AG10803 (cell line): Measurements from ENCODE around the gene CHODL.

ENCODE experiments used
- DNase-seq: peaks from one replicate; pipeline ENCODE4 v3.0.0; 2010; ENCODE audit warnings: low read depth
- H3K4me3 ChIP-seq: 2 replicates; pipeline ENCODE4 v1.5.1; 2011; ENCODE audit warnings: mild to moderate bottlenecking, low read length, control low read depth
- CTCF ChIP-seq: conservative IDR thresholded peaks from 2 replicates; pipeline ENCODE4 v1.5.1; 2011; ENCODE audit warnings: mild to moderate bottlenecking, low read length, control low read depth, inconsistent platforms

The CHODL gene

GRCh38 chr21:18244671-18245463 is at the start of gene CHODL:
TSS of gene CHODL (plus strand) at chr21:18244833. CDS start at chr21:18245224, 391 bp downstream.
- no peak for TF ChIP-seq CTCF
- DNase-seq, result no peak
- H3K4me3 ChIP-seq, result no peak within 1 kb of the TSS

- no peak overlapping the region for H3K4me3 ChIP-seq
- no peak for TF ChIP-seq CTCF
- DNase-seq, result no peak
These were observed 39.7 kb upstream of the CHODL start for GRCh38 chr21:18204931-18205330.

- no peak overlapping the region for H3K4me3 ChIP-seq
- no peak for DNase-seq
- TF ChIP-seq CTCF, result no peak
These were observed 26.3 kb upstream of the CHODL start for GRCh38 chr21:18218331-18218730.

GRCh38 chr21:18220498-18220897 is 24.1 kb upstream of the CHODL start:
- no peak overlapping the region for H3K4me3 ChIP-seq
- no peak for DNase-seq
- TF ChIP-seq CTCF, result no peak

GRCh38 chr21:18222346-18222745 is 22.3 kb upstream of the CHODL start:
- TF ChIP-seq CTCF, result no peak
- DNase-seq, result no peak
- no peak overlapping the region for H3K4me3 ChIP-seq

GRCh38 chr21:18228060-18228739 is 16.4 kb upstream of the CHODL start:
- TF ChIP-seq CTCF, result no peak
- no peak overlapping the region for H3K4me3 ChIP-seq
- DNase-seq, result no peak

- no peak for DNase-seq
- TF ChIP-seq CTCF, result no peak
- H3K4me3 ChIP-seq, result no peak overlapping the region
These were observed 9.1 kb upstream of the CHODL start for GRCh38 chr21:18235545-18235944.
